HG03025 (cell line): Measurements from ENCODE around the gene CHST11.
A peak's percentile ranks its signal among the peaks of the same experiment; 100 is the strongest.

Source experiments
- ATAC-seq: cut with Tn5 transposase; IDR thresholded peaks from one replicate; pipeline ENCODE4 v1.9.1; 2021; ENCODE audit warnings: mild to moderate bottlenecking, moderate library complexity; ENCODE audit not compliant: unreplicated experiment, low FRiP score

The CHST11 gene

DNA sequence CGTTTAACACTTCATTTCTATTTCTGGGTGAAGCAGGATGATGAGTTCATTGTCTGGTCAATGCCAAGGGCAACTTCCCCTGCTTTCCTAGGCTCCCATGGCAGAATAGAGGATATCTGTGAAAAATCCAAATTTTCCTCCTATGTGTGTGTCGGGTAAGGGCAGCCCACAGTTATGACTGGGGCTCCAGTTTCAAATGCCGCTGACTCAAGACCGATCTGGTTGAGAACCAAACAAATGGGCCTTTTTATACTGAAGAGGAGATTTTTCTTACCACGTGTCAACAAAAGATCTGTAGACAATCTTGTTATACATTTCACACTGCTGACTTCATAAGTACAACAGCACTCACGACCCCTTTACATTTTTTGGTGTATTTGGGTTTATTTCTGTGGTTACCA lies 120.8 kb downstream of the CHST11 start:
- ATAC-seq, result no peak

DNA sequence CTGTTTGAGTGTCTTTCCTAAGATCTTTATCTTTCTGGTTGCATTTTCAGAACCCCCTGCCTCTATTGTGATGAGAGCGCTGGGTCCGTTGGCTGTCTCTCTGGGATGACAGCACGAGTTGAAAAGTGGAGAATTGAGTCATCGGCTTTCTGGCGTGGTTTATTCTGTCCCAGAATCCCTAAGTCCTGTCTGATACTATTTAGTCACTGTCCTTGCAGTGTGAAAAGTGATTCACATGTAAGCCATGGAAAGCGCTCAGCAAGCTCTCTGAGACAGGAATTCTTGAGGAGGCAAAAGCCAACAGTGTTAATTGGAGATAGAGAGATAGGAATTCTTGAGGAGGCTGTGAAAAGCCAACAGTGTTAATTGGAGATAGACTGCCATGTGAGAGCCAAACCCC lies 121.7 kb downstream of the CHST11 start:
- ATAC-seq, result no peak

DNA sequence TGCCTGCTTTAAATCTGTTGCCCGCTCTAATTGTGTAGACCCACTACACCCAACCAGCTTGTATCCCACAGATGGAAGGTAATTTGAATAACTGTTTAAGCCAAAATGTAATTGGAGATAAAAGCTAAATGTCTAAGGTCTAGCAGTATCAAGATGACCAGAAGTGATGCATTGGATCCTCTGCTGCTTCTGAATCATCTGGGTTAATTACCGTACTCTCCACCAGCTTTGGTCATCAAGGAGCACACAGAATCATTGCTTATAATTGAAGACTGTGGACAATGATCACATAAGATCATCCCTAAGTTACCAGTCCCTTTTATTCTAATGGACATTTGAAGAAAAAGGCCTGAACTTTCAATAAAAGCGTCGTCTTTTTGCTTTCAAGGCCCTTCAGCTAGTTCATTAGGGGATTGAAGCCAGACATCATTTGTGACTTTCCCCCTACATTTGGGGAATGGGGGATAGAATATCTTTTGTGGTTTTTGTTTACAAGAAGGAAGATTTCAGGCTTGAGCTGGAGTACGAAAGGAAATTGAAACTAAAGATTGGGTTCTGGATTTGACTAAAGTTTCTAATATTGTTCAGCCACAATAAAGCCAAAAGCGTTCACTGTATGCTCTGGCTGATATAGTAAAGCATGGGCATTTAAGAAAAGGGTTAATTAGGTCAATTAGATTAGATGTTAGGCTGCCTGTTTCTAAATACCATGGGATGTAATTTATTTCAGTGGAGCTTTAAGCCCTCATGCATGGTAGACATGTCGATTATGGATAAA lies 123.2 kb downstream of the CHST11 start:
- no peak for ATAC-seq

- ATAC-seq, result no peak
Measured at GRCh38 chr12:104581005-104581570, 124.3 kb downstream of the CHST11 start.

GRCh38 chr12:104582739-104583138 lies 126.0 kb downstream of the CHST11 start:
- peak; percentile 83 for ATAC-seq

- ATAC-seq, result no peak
Measured at GRCh38 chr12:104583301-104583700, 126.6 kb downstream of the CHST11 start.

DNA sequence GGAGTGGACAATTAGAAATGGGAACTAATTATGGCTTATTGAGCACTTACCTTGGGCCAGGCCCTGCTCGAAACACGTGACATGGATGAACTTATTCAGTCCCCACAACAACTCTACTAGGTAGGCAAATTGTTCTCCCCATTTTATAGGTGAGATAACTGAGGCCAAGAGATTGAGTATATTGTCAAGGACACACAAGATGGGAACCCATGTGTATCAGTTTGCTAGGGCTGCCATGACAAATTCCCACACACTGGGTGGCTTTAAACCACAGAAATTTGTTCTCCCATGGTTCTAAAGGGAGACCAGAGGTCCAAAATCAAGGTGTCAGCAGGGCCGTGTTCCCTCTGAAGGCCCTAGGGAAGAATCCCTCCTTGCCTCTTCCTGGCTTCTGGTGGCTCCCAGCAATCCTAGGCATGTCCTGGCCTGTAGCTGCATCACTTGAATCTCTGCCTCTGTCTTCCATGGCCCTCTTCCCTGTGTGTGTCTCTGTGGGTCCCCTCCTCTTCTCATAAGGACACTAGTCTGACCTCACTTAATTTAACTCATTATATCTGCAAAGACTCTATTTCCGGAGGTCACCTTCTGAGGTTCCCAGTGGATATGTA lies 128.8 kb downstream of the CHST11 start:
- ATAC-seq, result no peak

DNA sequence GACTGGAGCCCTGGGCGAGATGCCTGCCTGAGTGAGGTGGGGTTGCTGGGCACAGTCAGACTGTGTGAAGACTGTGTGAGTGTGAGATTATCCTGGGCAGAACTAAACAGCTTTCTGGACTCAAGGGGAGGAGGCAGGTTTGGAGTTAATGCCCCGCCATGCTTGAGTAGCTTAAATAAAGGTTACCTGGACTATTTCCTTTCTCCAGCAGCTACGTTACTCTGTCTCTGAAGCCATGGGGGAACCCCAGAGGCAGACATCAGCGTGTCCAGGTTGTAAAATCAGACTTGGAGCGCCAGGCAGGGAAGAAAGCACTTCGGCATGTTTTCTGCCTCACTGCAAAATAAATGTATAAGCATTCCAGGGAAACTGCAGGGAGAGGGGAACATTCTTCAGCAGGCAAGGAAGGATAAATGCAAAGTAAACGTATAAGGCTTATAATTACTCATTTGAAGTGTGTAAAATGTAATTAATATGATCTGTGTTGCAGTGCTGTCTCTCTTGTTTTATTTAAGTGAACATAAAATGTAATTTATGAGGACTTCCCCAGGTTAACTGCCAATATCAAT lies 129.7 kb downstream of the CHST11 start:
- no peak for ATAC-seq

GRCh38 chr12:104588047-104588920 lies 131.5 kb downstream of the CHST11 start:
- ATAC-seq, result no peak

DNA sequence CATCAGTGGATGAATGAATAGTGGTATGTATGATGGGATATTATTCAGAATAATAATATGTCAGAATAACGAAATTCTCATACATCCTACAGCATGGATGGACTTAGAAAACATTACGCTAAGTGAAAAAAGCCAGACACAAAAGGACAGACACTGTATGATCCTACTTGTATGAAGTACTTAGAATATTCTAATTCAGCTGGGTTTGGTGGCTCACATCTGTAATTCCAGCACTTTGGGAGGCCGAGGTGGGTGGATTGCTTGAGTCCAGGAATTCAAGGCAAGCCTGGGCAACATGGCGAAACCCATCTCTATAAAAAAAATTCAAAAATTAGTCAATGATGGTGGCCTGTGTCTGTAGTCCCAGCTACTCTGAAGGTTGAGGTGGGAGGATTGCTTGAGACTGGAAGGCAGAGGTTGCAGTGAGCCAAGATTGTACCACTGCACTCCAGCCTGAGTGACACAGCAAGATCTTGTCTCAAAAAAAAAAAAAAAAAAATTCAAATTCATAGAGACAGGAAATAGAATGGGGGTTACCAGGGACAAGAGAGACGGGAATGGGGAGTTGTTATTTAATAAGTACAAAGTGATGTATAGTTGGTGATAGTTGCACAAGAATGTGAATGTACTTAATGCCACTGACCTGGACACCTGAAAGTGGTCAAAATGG lies 132.3 kb downstream of the CHST11 start:
- no peak for ATAC-seq

- no peak for ATAC-seq
Measured at GRCh38 chr12:104590022-104590421, 133.3 kb downstream of the CHST11 start.

DNA sequence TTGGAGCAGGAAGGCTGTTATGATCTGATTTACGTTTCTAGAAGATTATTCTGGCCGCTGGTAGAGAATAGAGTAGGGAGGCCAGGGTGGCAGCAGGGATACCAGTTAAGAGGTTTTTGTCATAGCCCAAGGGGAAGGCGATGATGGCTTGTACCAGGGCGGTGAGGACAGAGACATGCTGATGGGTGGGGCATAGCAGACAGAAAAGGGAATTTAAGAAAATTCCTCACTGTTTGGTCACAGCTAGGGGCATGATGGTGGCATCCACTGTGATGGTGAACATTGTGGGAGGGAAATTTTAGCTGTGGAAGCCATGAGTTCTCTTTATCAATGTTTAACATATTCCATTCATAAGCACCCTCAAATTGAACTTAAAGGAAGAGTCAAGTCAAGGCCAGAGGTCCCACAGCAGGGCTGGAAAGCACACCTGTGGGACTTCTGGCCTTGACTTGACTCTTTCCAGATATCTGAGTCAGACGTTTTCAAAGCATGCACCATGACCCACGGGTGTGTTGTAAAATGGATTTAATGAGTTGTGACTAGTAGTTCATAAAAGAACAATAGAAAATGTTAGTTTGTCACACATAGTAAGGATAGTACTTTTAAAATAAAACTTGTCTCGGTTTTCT lies 134.6 kb downstream of the CHST11 start:
- ATAC-seq, result no peak

DNA sequence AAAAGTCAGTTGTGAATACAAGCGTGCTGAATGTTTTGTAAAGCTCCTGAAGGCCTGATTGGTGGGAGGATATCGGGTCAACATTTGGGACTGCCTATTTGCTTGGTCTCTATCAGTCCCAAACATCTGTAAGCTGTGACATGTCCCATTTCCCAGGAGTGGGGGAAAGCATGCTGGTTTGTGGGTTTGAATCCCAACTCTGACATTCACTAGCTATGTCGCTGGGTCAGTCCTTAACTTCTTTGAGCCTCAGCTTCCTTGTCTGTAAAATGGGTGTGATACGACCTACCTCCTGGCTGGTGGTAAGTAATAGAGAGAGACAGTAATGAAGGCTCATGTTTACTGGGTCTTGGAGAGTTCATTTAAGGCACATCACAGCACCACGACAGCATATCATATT lies 136.7 kb downstream of the CHST11 start:
- ATAC-seq, result no peak

DNA sequence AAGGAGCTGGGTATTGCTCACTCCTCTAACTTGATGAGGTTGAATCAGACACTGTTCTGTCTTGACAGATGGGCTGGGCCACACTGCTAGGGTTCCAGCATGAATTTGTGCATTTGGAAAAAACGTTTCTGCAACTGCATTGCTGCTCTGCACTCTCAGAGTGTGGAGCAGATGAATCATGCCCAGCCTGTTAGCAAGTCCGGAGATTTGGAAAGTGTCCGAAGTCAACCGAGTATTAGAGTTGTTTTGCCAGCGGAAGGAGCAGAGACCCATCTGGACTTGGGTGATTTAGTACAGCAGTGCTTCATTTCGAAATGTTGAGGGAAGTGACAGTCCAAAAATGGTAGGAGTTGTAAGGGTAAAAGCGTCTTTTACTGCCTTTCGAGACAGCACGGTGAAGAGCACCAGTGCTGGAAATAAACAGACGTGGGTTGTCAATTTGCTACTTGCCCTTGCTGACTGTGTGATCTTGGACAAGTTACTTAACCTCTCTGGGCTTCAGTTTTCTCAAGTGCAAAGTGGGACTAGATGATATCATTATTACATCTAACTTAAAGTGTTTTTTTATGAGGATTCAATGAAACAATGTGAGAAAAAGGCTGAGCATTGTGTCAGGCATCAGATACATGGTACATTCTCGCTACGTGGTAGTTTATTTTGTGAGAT lies 139.5 kb downstream of the CHST11 start:
- no peak for ATAC-seq

GRCh38 chr12:104596898-104597843 lies 140.4 kb downstream of the CHST11 start:
- no peak for ATAC-seq

DNA sequence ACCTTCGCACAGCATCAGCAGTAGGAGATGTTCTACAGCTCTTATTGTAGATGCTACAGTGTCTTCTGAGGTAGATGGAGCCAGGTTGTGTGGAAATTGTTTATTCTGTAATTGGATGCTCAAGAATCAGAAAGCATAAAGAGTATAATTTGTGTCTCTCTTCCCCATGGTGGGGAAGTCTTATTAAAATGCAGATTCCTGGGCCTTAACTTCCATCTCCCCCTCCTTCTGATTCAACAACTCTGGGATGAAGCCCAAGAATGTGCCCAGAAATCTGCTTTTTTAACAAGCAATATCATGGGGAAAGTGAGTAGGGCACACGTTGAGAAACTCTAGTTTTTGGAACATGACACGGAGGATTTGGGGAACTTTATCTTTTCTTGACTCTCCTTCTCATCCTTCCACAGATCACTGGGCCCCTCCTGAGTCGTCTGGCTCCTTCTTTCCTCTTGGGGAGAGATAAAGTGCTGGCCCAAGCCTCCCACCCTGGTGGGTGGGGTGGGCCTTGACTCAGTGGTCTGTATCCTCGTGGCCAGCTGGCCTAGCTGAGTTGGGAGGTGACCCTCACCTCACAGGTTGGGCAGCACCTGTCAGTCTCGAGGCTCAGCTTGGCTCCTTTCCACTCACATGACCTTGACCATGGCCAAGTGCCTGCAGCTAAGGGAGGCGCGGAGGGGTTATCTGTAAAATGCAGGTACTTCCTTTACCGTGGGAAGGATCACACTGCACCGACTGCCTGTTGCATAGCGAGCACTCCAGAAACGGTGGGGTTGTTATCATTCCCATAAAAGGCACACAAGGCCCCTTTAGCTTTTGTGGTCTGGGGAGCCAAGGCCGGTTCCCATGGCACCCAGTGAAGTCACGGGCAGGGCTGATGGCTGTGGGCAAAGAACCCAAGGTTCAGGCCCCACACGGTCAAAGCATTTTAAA lies 141.9 kb downstream of the CHST11 start:
- ATAC-seq, result no peak
